ENCODE results near the gene ARHGAP18. TPM values are rescaled to one million over a fixed set of nuclear protein-coding genes. Genes with fewer than 3 reads are reported as not detected.
A peak's percentile ranks its signal among the peaks of the same experiment; 100 is the strongest.

The ARHGAP18 gene
- total RNA-seq, 2 donors from 2014 or later, result 14.3 to 17.7 TPM

DNA sequence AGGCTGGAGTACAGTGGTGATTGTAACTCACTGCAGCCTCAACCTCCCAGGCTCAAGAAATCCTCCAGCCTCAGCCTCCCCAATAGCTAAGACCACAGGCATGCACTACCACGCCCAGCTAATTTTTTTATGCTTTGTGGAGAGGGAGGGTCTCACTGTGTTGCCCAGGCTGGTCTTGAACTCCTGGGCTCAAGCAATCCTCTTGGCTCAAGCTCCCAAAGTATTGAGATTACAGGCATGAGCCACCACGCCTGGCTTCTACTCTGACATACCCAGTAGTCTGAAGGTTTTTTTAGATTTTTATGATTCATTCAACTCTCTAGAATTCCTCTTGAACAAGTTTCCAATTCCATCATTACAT is 1.3 kb upstream of the ARHGAP18 start:
- no peak overlapping the region for H3K4me3 Mint-ChIP-seq
- no peaks in the 10 kb centered on the region for H3K36me3 ChIP-seq (ENCODE audit: control insufficient read depth, insufficient read depth, low read length)
- H3K4me1 Mint-ChIP-seq, result peaks cover 26% of the 10 kb centered on the region
- no peaks in the 10 kb centered on the region for H3K27me3 ChIP-seq (ENCODE audit: control insufficient read depth, insufficient read depth, low read length, poor library complexity, severe bottlenecking)
- H3K9ac ChIP-seq (ENCODE audit: extremely low read depth, low read length, poor library complexity, severe bottlenecking), result no peak overlapping the region
- H3K4me1 ChIP-seq (ENCODE audit: control insufficient read depth, insufficient read depth, low read length), result peaks cover 12% of the 10 kb centered on the region
- no peak for DNase-seq
- H3K27ac Mint-ChIP-seq, result no peak overlapping the region
- H3K4me3 ChIP-seq (ENCODE audit: low read length), result no peak overlapping the region
- 91% methylated on average over 2 of the region's 2 CpGs; no CpG with 5 or more reads in 1 of the 2 experiments for WGBS, 2 experiments (ENCODE audit: insufficient coverage in 1 of 2, insufficient read length in 1 of 2)
- H3K9me3 Mint-ChIP-seq, result no peaks in the 10 kb centered on the region
- no peaks in the 10 kb centered on the region for H3K9me3 ChIP-seq (ENCODE audit: control insufficient read depth, low read length)
- TF ChIP-seq, protein P1, sequence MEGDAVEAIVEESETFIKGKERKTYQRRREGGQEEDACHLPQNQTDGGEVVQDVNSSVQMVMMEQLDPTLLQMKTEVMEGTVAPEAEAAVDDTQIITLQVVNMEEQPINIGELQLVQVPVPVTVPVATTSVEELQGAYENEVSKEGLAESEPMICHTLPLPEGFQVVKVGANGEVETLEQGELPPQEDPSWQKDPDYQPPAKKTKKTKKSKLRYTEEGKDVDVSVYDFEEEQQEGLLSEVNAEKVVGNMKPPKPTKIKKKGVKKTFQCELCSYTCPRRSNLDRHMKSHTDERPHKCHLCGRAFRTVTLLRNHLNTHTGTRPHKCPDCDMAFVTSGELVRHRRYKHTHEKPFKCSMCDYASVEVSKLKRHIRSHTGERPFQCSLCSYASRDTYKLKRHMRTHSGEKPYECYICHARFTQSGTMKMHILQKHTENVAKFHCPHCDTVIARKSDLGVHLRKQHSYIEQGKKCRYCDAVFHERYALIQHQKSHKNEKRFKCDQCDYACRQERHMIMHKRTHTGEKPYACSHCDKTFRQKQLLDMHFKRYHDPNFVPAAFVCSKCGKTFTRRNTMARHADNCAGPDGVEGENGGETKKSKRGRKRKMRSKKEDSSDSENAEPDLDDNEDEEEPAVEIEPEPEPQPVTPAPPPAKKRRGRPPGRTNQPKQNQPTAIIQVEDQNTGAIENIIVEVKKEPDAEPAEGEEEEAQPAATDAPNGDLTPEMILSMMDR (conservative IDR thresholded peaks at IDR 0.05), result no peak
- no peaks in the 10 kb centered on the region for H3K27me3 Mint-ChIP-seq (ENCODE audit: insufficient read depth)
- peaks cover 6% of the 10 kb centered on the region for H3K36me3 Mint-ChIP-seq (ENCODE audit: low read depth)
- H3K27ac ChIP-seq (ENCODE audit: low read depth, low read length), result no peak overlapping the region

GRCh38 chr6:129710450-129711270 is 683 bp upstream of the ARHGAP18 start:
- Mint-ChIP-seq H3K36me3 (ENCODE audit: low read depth) (peaks cover 8% of the 10 kb centered on the region), H3K4me1 (peaks cover 27% of the 10 kb centered on the region), H3K9me3 (no peaks in the 10 kb centered on the region), H3K4me3 (peak overlapping the region; percentile 71), H3K27me3 (ENCODE audit: insufficient read depth) (no peaks in the 10 kb centered on the region), H3K27ac (peak overlapping the region; percentile 69)
- Histone ChIP-seq H3K36me3 (ENCODE audit: control insufficient read depth, insufficient read depth, low read length) (no peaks in the 10 kb centered on the region), H3K27me3 (ENCODE audit: control insufficient read depth, insufficient read depth, low read length, poor library complexity, severe bottlenecking) (no peaks in the 10 kb centered on the region), H3K9me3 (ENCODE audit: control insufficient read depth, low read length) (no peaks in the 10 kb centered on the region), H3K4me1 (ENCODE audit: control insufficient read depth, insufficient read depth, low read length) (peaks cover 12% of the 10 kb centered on the region), H3K4me3 (ENCODE audit: low read length) (peak overlapping the region; percentile 89), H3K9ac (ENCODE audit: extremely low read depth, low read length, poor library complexity, severe bottlenecking) (peak overlapping the region; percentile 33), H3K27ac (ENCODE audit: low read depth, low read length) (no peak overlapping the region)
- TF ChIP-seq, protein P1 (conservative IDR thresholded peaks at IDR 0.05), result no peak
- 61 to 68% methylated on average over 9 to 14 of the region's 14 CpGs for WGBS, 2 experiments (ENCODE audit: insufficient coverage in 1 of 2, insufficient read length in 1 of 2)
- no peak for DNase-seq

GRCh38 chr6:129709196-129709768 is 695 bp downstream of the ARHGAP18 start:
- Mint-ChIP-seq H3K36me3 (ENCODE audit: low read depth) (peaks cover 8% of the 10 kb centered on the region), H3K4me1 (peaks cover 38% of the 10 kb centered on the region), H3K27ac (peak overlapping the region; percentile 94), H3K27me3 (ENCODE audit: insufficient read depth) (no peaks in the 10 kb centered on the region), H3K4me3 (peak overlapping the region; percentile 71), H3K9me3 (no peaks in the 10 kb centered on the region)
- Histone ChIP-seq H3K4me3 (ENCODE audit: low read length) (peak overlapping the region; percentile 89), H3K36me3 (ENCODE audit: control insufficient read depth, insufficient read depth, low read length) (no peaks in the 10 kb centered on the region), H3K27me3 (ENCODE audit: control insufficient read depth, insufficient read depth, low read length, poor library complexity, severe bottlenecking) (no peaks in the 10 kb centered on the region), H3K9ac (ENCODE audit: extremely low read depth, low read length, poor library complexity, severe bottlenecking) (peak overlapping the region; percentile 33), H3K27ac (ENCODE audit: low read depth, low read length) (no peak overlapping the region), H3K9me3 (ENCODE audit: control insufficient read depth, low read length) (no peaks in the 10 kb centered on the region), H3K4me1 (ENCODE audit: control insufficient read depth, insufficient read depth, low read length) (peaks cover 17% of the 10 kb centered on the region)
- TF ChIP-seq, protein P1 (conservative IDR thresholded peaks at IDR 0.05), result no peak
- no peak for DNase-seq
- 56% methylated on average over 2 of the region's 2 CpGs; no CpG with 5 or more reads in 1 of the 2 experiments for WGBS, 2 experiments (ENCODE audit: insufficient coverage in 1 of 2, insufficient read length in 1 of 2)

All from endodermal cell (in vitro differentiated cells).